Mucosa of gallbladder (tissue), 1 donor: Measurements from ENCODE around the gene GULP1. TPM values are rescaled to one million over a fixed set of nuclear protein-coding genes. Genes with fewer than 3 reads are reported as not detected.
"Not testable (repeated sequence)": the region's sequence is repeated elsewhere in the genome, so short reads cannot be mapped to it uniquely, and the experiment has no call there.

Source experiments
- DNase-seq: peaks from one replicate; pipeline ENCODE4 v3.0.0-alpha.2; 2020; ENCODE audit warnings: low spot score
- total RNA-seq: library from RNA; stranded (reverse); gene quantifications from one replicate; pipeline ENCODE4 v1.2.1, GENCODE V29; 2021
- donor health status: DM: no; HTN: no; CAD: no.

GULP1 gene
- total RNA-seq, 1 donor from 2014 or later: 53.4 TPM

DNA sequence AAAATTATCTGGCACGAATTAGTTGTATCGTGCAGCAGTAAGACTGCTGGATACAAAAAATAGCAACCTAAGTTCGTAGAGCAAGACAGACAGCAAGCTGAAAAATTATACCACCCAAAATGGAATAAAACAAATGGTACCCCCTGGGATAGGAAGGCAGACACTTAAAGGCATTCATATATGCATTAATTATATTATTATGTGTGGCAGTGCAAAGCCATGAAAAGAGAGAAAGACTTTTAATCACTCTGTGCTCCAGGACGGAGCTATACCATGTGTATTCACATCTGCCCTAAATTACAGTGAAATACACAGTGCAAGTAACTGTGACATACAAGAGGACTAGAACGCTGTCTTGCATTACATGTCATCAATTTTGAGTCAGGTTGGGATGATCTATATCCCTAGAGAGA lies 235.9 kb downstream of the GULP1 start:
- no peak for DNase-seq

DNA sequence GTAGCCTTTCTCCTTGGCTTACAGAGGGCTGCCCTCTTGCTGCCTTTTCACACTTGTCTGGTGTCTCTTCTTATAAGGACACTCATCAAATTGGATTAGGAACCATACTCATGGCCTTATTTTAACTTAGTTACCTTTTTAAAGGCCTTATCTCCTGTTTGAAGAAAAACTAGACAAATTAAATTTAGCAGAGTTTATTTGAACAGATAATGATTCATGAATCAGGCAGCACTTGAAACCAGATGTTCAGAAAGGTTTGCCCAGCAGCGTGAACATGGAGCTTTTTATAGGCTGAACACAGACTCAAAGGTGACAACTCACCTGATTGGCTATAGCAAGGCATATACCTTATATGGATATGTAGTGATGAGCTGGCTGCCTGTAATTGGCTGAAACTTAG lies 238.0 kb downstream of the GULP1 start:
- DNase-seq: no peak

DNA sequence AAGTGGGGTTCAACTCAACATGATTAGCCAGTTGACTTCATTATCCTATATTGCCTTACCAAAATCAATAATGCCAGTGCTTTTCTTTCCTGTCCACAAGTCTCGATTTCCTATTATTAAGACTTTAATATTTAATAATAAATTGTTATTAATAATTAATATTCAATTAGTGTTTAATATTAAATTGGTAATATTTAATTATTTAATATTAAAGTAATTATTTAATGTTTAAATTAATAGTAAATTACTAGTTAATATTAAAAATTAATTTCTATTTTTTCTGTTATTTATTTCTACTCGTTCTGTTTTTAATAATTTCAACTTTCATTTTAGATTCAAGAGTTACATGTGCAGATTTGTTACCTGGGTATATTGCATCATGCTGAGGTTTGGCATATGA lies 243.2 kb downstream of the GULP1 start:
- no peak for DNase-seq

DNA sequence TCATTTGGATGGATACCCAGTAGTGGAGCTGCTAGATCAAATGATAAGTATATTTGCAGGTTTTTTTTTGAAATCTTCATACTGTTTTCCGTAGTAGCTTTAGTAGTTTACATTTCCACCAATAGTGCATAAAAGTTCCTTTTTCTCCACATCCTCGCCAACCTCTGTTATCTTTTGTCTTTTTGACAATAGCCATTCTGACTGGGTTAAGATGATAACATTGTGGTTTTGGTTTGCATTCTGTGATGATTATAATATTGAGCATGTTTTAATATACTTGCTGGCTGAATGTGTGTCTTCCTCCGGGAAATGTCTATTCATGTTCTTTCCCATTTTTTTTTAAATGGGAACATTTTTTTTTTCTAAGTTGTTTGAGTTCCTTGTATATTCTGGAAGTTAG lies 260.0 kb downstream of the GULP1 start:
- DNase-seq: no peak

DNA sequence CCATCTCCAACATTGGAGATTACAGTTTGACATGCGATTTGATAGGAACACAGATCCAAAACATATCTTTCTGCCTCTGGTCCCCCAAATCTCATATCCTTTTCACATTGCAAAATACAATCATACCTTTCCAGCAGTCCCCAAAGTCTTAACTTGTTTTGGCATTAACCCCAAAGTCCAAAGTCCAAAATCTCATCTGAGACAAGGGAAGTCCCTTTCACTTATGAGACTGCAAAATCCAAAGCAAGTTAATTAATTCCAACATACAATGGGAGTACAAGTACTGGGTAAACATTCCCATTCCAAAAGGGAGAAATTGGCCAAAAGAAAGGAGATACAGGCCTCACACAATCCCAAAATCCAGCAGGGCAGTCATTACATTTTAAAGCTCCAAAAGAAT lies 265.4 kb downstream of the GULP1 start:
- no peak for DNase-seq

DNA sequence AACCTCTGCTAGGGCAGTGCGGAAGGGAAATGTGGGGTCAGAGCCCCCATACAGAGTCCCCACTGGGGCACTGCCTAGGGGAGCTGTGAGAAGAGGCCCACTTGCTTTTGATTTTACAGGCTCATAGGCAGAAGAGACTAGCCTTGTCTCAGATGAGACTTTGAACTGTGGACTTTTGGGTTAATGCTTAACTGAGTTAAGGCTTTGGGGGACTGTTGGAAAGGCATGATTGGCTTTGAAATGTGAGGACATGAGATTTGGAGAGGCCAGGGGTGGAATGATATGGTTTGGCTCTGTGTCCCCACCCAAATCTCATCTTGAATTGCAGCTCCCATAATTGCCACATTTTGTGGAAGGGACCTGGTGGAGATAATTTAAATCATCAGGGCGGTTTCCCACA lies 267.8 kb downstream of the GULP1 start:
- DNase-seq: not testable (repeated sequence)

DNA sequence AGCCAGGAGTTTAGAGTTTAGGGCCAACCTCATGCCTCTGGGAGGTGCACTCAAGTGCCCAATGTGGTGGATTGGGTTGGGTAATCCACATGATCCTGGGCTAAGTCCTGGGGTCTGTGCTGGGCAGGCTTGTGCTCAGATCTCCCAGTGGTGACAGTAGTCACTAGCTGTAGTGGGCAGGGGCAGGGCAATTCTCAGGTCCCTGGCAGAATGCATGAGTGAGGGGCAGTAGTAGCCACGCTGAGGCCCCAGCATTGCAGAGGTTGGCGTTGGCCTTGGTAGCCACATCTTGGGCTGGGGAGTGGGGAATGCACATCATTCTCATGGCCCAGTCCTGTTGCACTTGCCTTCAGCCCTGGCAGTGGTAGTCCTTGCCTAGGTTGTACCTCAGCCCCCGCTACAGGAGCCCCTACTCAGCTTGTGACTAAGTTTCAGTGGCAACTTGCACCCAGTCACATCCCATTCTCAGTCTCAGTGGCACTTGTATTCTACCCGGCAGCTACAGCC lies 269.9 kb downstream of the GULP1 start:
- no peak for DNase-seq

DNA sequence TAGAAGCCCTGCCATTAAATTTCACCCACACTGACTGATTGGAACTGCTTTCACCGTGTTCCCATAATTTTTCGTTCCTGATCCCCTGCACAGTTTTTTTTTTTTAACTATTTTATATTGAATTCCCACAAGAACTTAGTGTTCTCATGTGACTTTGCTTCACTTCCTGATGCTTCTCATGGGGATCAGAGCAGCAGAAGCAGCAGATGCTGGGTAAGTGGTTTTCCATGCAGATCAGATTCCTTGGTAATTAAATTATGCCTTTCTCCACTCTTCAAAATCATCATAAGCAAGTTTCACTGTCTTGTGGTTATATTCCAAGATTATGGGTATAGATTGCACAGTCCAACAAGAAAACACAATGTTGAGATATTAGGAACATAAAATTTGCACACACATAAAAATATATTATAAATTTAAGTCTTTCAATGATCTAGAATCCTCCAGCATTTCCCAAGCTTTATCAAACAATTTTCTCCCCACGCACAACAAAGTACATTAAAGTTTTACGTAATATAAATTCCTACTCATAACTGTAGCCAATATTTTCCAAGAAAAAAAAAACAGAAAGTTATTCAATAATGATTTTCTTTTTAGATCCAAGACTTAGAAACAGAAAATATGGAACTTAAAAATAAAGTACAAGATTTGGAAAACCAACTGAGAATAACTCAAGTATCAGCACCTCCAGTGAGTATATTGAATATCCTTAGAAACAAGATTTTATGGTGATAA lies 277.9 kb downstream of the GULP1 start:
- no peak for DNase-seq

DNA sequence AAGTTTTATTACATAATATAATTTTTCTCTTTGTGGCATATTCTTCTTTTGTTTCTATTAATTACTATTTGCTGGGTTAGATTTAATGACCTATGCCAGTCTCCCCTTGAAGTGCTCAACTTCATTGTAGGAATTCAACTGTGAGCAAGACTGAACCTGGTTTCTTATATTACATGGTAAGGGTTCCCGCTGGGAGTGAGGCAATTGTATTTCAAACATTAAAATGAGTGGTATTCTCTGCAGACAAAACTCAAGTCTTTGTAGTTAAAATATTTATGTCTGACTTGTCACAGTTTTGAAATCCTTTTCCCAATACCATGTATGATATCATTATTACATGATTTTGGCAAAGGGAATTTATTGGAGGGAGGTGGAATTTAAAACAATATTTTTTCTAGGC lies 278.7 kb downstream of the GULP1 start:
- no peak for DNase-seq

DNA sequence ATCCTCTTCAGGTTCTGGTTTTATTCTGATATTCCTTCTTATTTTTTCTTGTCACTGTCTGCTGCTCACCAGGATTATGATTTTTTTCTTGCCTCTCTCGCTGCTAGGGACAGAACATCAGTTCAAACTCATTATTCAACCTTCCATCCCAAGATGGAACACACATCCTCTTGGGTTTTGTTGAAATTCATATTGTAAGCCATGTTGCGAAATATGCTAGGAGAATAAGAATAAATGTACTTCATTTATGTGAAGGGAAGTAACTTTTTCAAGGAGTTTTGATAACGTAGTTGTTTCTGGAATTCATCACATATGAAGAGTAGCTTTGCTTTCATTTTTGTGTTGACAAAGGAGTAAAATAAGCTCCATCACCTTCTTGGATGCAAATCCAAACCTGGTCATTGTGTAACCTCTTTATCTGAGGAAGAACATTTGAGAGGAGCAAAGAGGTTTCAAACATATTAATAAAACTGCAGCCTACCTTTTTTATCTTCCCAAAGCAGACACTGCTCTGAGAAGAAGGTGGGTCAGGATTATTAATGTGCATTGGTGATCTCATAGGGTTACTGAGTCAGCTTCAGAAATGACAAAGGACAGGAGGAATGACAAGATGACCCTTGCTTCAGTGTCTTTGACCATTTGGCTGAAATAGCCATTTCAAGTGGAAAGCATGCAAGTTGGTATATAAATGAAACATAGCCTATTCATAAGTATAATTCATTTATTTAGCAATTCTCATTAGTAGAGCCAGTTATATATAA lies 280.0 kb downstream of the GULP1 start:
- DNase-seq: no peak

DNA sequence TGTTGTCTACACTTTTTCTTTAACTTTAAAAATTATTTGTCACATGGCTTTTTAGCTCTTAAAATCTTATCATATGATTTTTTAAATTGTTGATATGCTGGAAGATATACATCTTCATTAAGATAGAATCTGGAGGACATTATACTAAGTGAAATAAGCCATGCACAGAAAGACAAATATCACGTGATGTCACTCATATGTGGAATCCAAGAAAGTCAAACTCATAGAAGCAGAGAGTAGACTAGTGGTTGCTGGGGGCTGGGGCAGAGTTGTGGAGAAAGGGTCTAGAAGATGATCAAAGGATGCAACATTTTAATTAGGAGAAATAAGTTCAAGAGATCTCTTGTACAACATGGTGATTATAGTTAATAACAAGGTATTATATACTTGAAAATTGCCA lies 280.9 kb downstream of the GULP1 start:
- no peak for DNase-seq

DNA sequence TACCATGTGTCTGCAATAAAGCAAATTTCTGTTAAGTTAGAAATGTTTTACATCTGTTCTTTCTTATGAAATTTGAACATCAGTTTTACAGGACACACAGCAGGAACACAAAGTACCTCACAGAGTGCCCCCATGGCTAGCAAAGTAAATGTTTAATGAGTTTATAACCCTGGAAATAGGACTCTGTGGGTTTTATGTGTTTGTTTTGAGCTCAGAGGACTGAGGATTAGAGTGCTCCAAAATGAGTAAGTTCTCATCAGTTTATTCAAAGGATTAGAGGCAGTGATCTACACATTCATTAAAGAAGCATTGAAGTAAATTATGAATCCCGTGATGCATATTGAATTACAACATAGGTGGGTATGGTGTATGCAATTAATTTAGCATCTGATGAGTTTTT lies 281.8 kb downstream of the GULP1 start:
- no peak for DNase-seq

DNA sequence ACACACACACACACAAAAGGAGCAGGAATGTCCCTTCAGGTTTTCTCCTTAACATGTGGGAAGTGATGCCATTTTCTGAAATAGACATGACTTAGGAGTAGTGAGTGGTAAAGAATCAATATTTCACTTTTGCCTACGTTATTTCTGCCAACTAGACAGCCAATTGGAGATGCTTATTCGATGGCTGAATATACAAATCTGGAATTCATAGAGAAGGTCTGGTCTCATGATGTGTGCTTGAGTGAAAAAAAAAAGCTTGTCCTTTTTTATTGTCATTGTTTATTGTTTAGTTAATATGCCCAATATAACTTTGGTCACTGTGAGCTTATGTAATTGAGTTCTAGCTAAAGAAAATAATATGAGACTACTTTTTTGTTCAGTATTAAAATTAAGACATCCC lies 284.3 kb downstream of the GULP1 start:
- no peak for DNase-seq

DNA sequence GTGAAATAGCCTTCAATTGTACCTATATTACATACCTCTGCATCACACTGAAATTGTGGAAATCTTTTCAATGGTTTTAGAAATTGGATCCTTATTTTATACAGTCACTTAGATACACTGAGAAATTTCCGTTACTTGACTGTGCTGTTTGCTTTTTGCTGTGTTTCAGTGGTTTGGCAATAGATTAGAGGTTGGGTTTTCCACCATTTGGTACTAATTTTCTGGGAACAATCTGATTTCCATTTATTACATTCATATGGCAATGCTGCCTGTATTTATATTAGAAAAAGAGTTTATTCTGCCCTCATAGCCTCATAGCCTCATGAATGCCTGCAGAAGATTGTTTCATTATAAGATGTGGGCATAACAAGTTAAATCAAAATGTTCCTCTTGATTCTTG lies 285.0 kb downstream of the GULP1 start:
- DNase-seq: no peak

DNA sequence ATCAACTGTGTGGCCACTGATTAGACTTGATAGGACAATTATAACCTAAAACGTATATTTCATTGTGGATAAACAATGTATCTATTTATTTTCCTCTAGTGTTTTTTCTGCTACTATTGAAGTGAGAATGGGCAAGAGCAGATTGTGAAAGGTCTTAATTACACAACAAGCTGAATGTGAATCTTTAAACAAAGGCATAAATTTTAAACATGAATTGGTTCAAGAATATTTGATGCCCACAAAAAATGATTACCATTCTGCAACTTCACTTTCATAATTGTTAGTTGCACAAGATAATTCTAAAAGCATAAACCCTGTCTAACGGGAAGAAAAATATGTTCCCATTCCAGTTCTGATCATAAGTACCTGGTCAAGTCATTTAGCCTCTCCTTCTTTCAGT lies 285.6 kb downstream of the GULP1 start:
- no peak for DNase-seq

DNA sequence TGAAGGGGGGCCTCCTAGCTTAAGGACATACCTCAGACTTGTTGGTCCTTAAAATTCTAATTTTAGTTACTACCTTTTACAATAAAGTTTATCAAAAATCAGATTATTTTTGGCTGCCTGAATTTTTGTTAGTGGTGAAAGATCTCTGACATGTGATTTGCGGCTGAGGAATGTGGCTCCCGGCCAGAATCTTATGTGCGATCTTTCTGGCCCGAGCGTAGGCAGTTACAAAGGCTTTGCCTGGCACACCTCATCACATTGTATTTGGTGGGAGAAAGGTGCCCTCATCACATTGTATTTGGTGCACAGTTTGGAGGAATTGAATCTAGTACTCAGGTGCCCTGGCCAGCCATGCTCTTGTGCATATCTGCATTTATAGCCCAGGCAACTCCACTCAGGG lies 289.1 kb downstream of the GULP1 start:
- DNase-seq: no peak

DNA sequence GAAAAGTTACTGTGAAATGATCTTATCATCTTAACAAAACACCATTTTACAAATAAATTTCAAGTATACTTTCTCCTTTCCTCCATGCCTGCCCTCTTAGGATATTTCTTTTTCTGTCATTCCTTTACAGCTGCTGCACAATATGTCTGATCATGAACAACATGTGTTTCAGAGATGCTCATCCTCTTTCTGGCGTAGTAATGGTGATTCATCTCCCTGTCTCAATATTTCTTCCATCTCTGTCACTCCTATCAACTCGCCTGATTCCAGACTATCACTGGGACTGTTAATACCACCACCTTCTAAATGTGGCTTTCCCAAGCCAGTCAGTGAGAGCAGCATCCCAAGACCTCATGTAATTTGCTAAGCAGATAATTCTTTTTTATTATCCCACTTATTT lies 290.5 kb downstream of the GULP1 start:
- DNase-seq: no peak

DNA sequence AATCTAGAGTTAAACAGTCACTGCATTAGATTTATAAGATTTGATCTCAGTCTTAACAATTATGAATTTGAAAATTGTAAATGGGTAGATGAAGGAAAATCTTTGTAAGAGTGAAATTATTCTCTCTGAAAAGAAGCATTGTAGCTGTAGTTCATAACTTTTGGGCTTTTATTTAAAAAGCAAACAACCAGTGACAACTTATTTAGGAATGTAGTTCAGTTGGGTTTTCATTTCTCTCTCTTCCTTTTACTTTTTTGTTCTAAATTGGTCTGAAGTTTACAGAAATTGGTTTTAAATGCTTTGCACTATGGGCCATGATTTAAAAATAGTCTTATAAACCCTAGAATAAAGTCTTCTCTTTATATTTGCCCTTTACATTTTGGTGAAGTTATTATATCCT lies 296.6 kb downstream of the GULP1 start:
- no peak for DNase-seq

DNA sequence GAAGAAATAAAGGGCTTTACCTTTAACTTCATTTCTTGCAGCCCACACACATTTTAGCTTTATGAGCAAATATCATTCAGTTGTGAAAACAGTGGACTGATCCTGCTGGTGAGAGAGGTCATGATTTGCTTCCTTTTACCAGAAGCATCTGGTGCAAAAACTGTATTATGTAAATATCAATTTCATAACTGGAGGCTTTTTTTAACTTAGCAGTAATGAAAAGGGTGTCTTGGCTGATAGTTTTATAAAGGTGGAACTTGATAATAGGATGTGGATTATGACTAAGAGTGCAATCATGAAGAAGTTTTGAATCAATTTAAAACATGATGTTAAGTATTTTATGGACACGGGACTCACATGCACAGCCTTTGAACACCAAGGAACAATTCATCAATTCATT lies 304.4 kb downstream of the GULP1 start:
- DNase-seq: no peak

DNA sequence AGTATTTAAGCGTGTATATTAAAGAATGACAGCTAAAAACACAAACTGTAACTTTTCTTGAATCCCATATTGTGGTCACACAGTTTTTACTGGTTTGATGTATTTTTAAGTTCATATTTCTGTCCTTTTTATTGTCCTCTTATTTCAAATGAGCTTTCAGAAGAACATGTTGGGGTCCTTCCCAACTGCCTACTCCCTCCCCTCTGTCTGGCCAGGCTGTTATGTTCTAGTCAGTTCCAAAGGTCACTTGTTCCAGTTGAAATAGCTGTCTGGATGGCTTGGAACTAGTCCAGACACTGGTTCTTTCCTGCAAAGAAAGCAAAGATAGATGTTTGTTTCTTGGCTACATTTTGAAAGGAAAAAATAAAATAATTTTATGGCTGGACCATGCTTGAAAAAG lies 306.9 kb downstream of the GULP1 start:
- DNase-seq: peak; percentile 34

DNA sequence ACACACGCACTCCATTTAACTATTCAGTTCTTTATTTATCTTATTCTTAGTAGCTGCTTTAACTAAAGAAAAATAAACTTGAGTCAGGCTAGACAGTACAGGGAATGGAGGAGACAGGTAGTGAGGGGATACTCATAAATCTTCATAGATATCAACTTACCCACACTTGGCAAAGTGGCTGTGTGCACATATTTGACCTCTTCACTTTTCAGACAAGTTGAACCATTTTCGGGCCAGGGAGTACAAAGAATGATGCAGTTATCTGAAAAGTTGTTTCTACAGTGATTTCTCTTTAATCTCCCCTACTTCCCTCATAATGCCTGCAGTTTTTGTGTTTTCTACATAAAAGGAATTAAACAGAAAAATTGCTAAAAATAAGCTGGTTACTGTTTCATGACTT lies 307.5 kb downstream of the GULP1 start:
- no peak for DNase-seq

DNA sequence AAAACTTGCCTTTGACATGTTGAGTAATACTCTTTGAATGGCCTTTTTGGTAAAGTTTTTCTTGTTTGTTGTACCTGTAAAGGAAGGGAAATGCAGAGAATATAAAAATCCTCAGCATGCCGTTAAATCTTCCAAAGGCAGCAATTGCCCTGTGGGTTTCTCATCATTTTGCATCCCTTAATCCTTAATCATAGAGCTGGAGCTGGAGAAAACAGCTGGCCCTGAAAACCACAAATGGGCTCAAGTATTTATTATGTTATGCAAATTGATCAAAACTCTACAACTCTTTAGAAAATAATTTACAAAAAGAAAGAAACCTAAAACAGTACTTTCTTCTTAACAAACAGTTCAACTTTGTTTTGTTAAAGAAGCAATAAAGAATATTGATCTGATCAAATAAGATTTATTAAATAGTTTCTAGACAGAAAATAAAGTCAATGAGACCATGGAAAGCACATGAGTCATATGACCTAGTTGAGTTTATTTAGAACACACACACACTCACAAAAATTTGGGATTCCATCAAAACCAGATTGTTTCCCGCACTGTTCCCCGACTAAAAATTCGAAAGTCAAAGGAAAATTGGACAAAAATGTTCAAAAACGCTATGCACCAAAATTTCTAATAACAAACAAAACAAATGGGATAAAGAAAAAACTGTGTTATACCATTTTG lies 309.0 kb downstream of the GULP1 start:
- DNase-seq: no peak

DNA sequence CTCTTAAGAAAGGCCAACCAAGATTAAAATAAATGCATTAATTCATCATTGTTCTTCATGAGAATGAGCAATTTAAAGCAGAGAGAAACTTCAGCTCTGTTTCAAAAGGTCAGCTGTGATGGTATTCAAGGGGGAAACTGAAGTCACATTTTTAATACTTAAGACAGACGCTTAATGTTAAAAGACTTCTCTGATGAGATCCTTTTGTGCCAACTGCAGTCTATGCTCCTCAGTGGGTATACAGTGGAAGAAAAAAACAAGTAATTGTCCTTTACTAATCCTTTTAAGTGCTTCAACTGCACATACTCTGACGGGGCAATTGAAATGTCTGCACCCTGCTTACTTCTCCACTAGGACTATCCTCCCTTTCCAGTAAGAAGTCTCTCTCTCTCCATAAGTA lies 309.7 kb downstream of the GULP1 start:
- DNase-seq: no peak
